GM12865 (cell line): ENCODE results near the gene PODN.

Experiments
- DNase-seq: peaks from one replicate; pipeline ENCODE4 v3.0.0; 2010; ENCODE audit warnings: low read depth
- H3K4me3 ChIP-seq: 2 replicates; pipeline ENCODE4 v1.5.1; 2011; ENCODE audit warnings: mild to moderate bottlenecking, low read depth, low read length, control low read depth
- CTCF ChIP-seq: IDR thresholded peaks from 2 replicates; pipeline ENCODE4 v1.5.1; 2011; ENCODE audit warnings: low read length, control low read depth, low read depth, inconsistent platforms; ENCODE audit not compliant: insufficient read depth; ENCODE audit errors: missing control alignments

PODN gene

GRCh38 chr1:53050310-53050709 is 11.7 kb upstream of the PODN start:
- no peak overlapping the region for H3K4me3 ChIP-seq
- no peak for DNase-seq
- TF ChIP-seq CTCF: no peak

GRCh38 chr1:53051676-53052075 is 10.3 kb upstream of the PODN start:
- no peak for DNase-seq
- no peak for TF ChIP-seq CTCF
- no peak overlapping the region for H3K4me3 ChIP-seq

GRCh38 chr1:53057127-53057526 is 4.9 kb upstream of the PODN start:
- no peak for TF ChIP-seq CTCF
- no peak for DNase-seq
- no peak overlapping the region for H3K4me3 ChIP-seq

GRCh38 chr1:53060579-53060978 is 1.4 kb upstream of the PODN start:
- DNase-seq: no peak
- H3K4me3 ChIP-seq: no peak overlapping the region
- no peak for TF ChIP-seq CTCF

GRCh38 chr1:53061123-53061858 is 722 bp upstream of the PODN start:
- no peak for TF ChIP-seq CTCF
- DNase-seq: no peak
- no peak overlapping the region for H3K4me3 ChIP-seq

- no peak for DNase-seq
- no peak overlapping the region for H3K4me3 ChIP-seq
- no peak for TF ChIP-seq CTCF
Measured at GRCh38 chr1:53062708-53063591, 937 bp downstream of the PODN start.
